Measurements from ENCODE around the gene CFAP119.

CFAP119 gene

GRCh38 chr16:30762991-30763725 is 1.3 kb upstream of the CFAP119 start:
- H3K4me2 ChIP-seq (ENCODE audit: low read depth, low read length, poor library complexity, severe bottlenecking) = peak overlapping the region; percentile 69
- H3K79me2 ChIP-seq (ENCODE audit: insufficient read depth, low read length) = peaks cover 15% of the 10 kb centered on the region
- H3K27ac ChIP-seq (ENCODE audit: low read depth, low read length) = no peak overlapping the region
- 0 out of 2 replicates have a peak, but pooled peaks cover 3% of the 10 kb centered on the region for H3K36me3 ChIP-seq (ENCODE audit: low read length)
- H3K27me3 ChIP-seq (ENCODE audit: low read length) = no peaks in the 10 kb centered on the region
- no peaks in the 10 kb centered on the region for H3K9me2 ChIP-seq (replicated peaks; ENCODE audit: insufficient read depth, low read length)
- peaks cover 11% of the 10 kb centered on the region; the same call in 1 of the 2 replicates for H3F3A ChIP-seq (ENCODE audit: insufficient read depth)
- no peaks in the 10 kb centered on the region for H3K9me3 ChIP-seq (ENCODE audit: insufficient read depth, low read length)
- TF ChIP-seq CTCF (IDR thresholded peaks at IDR 0.05; ENCODE audit: insufficient read depth, low read length, poor library complexity, severe bottlenecking) (no peak), EZH2phosphoT487 (conservative IDR thresholded peaks at IDR 0.05; ENCODE audit: low read length) (no peak)
- H3K4me3 ChIP-seq (ENCODE audit: insufficient read depth, low read length, poor library complexity, severe bottlenecking) = peak overlapping the region; percentile 89
- no peak overlapping the region for H2AFZ ChIP-seq (ENCODE audit: low read depth, low read length, severe bottlenecking)
- H4K20me1 ChIP-seq (ENCODE audit: low read depth, low read length) = no peaks in the 10 kb centered on the region
- H3K9ac ChIP-seq (ENCODE audit: low read length) = peak overlapping the region; percentile 80

GRCh38 chr16:30761427-30761927 is 385 bp downstream of the CFAP119 start:
- Histone ChIP-seq H3F3A (ENCODE audit: insufficient read depth) (peaks cover 11% of the 10 kb centered on the region; the same call in 1 of the 2 replicates), H3K9me2 (replicated peaks; ENCODE audit: insufficient read depth, low read length) (no peaks in the 10 kb centered on the region), H3K79me2 (ENCODE audit: insufficient read depth, low read length) (peaks cover 15% of the 10 kb centered on the region), H4K20me1 (ENCODE audit: low read depth, low read length) (no peaks in the 10 kb centered on the region), H3K4me2 (ENCODE audit: low read depth, low read length, poor library complexity, severe bottlenecking) (peak overlapping the region; percentile 69), H2AFZ (ENCODE audit: low read depth, low read length, severe bottlenecking) (peak overlapping the region; percentile 76), H3K27ac (ENCODE audit: low read depth, low read length) (peak overlapping the region; percentile 66), H3K4me3 (ENCODE audit: insufficient read depth, low read length, poor library complexity, severe bottlenecking) (peak overlapping the region; percentile 89), H3K36me3 (ENCODE audit: low read length) (0 out of 2 replicates have a peak, but pooled peaks cover 3% of the 10 kb centered on the region), H3K9me3 (ENCODE audit: insufficient read depth, low read length) (no peaks in the 10 kb centered on the region), H3K9ac (ENCODE audit: low read length) (peak overlapping the region; percentile 80), H3K27me3 (ENCODE audit: low read length) (no peaks in the 10 kb centered on the region)
- no peak for TF ChIP-seq CTCF (IDR thresholded peaks at IDR 0.05; ENCODE audit: insufficient read depth, low read length, poor library complexity, severe bottlenecking)
- TF ChIP-seq EZH2phosphoT487 (conservative IDR thresholded peaks at IDR 0.05; ENCODE audit: low read length) = no peak

- H3K27me3 ChIP-seq (ENCODE audit: low read length) = no peaks in the 10 kb centered on the region
- H3K79me2 ChIP-seq (ENCODE audit: insufficient read depth, low read length) = peaks cover 15% of the 10 kb centered on the region
- peak overlapping the region; percentile 89 for H3K4me3 ChIP-seq (ENCODE audit: insufficient read depth, low read length, poor library complexity, severe bottlenecking)
- H4K20me1 ChIP-seq (ENCODE audit: low read depth, low read length) = no peaks in the 10 kb centered on the region
- H2AFZ ChIP-seq (ENCODE audit: low read depth, low read length, severe bottlenecking) = peak overlapping the region; percentile 76
- peaks cover 11% of the 10 kb centered on the region; the same call in 1 of the 2 replicates for H3F3A ChIP-seq (ENCODE audit: insufficient read depth)
- H3K9me2 ChIP-seq (replicated peaks; ENCODE audit: insufficient read depth, low read length) = no peaks in the 10 kb centered on the region
- TF ChIP-seq CTCF (IDR thresholded peaks at IDR 0.05; ENCODE audit: insufficient read depth, low read length, poor library complexity, severe bottlenecking) (no peak), EZH2phosphoT487 (conservative IDR thresholded peaks at IDR 0.05; ENCODE audit: low read length) (no peak)
- H3K4me2 ChIP-seq (ENCODE audit: low read depth, low read length, poor library complexity, severe bottlenecking) = peak overlapping the region; percentile 69
- no peaks in the 10 kb centered on the region for H3K9me3 ChIP-seq (ENCODE audit: insufficient read depth, low read length)
- H3K9ac ChIP-seq (ENCODE audit: low read length) = peak overlapping the region; percentile 80
- peak overlapping the region; percentile 66 for H3K27ac ChIP-seq (ENCODE audit: low read depth, low read length)
- 0 out of 2 replicates have a peak, but pooled peaks cover 3% of the 10 kb centered on the region for H3K36me3 ChIP-seq (ENCODE audit: low read length)
Measured at GRCh38 chr16:30760577-30761426, 1.1 kb downstream of the CFAP119 start.

Data from SU-DHL-6 (cell line).